ENCODE measurements around the gene HILPDA.
"Not testable (repeated sequence)": the region's sequence is repeated elsewhere in the genome, so short reads cannot be mapped to it uniquely, and the experiment has no call there.

GRCh38 chr7:128507321-128507993 is 51.8 kb downstream of the HILPDA start:
- TF ChIP-seq, protein P1, sequence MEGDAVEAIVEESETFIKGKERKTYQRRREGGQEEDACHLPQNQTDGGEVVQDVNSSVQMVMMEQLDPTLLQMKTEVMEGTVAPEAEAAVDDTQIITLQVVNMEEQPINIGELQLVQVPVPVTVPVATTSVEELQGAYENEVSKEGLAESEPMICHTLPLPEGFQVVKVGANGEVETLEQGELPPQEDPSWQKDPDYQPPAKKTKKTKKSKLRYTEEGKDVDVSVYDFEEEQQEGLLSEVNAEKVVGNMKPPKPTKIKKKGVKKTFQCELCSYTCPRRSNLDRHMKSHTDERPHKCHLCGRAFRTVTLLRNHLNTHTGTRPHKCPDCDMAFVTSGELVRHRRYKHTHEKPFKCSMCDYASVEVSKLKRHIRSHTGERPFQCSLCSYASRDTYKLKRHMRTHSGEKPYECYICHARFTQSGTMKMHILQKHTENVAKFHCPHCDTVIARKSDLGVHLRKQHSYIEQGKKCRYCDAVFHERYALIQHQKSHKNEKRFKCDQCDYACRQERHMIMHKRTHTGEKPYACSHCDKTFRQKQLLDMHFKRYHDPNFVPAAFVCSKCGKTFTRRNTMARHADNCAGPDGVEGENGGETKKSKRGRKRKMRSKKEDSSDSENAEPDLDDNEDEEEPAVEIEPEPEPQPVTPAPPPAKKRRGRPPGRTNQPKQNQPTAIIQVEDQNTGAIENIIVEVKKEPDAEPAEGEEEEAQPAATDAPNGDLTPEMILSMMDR (IDR thresholded peaks at IDR 0.05 in 2 of 3, conservative IDR thresholded peaks at IDR 0.05 in 1 of 3; ENCODE audit: control insufficient read depth in 2 of 3, extremely low read depth in 1 of 3, insufficient read depth in 1 of 3, low read depth in 3 of 3, low read length in 3 of 3) = not testable (repeated sequence)
- not testable (repeated sequence) for TF ChIP-seq POLR2AphosphoS5 (IDR thresholded peaks at IDR 0.05; ENCODE audit: low read length); SRF (IDR thresholded peaks at IDR 0.05; ENCODE audit: low read depth in 2 of 2, low read length in 2 of 2); CUX1 (IDR thresholded peaks at IDR 0.05; ENCODE audit: insufficient replicate concordance, low read depth, low read length); FOXK2 (IDR thresholded peaks at IDR 0.05); EZH2 (IDR thresholded peaks at IDR 0.05; ENCODE audit: borderline replicate concordance, control insufficient read depth, low read depth, low read length); TAF1 (IDR thresholded peaks at IDR 0.05; ENCODE audit: borderline replicate concordance, low read depth, low read length); CBFB (IDR thresholded peaks at IDR 0.05; ENCODE audit: low read depth); YY1 (IDR thresholded peaks at IDR 0.05; ENCODE audit: low read depth, low read length)

Data from GM12878 (cell line).